ENCODE data around the gene TAF5L. TPM values are rescaled to one million over a fixed set of nuclear protein-coding genes. Genes with fewer than 3 reads are reported as not detected.
"Not testable (repeated sequence)": the region's sequence is repeated elsewhere in the genome, so short reads cannot be mapped to it uniquely, and the experiment has no call there.

TAF5L gene
- total RNA-seq, 1 experiment from 2014 or later, result 18.7 TPM

DNA sequence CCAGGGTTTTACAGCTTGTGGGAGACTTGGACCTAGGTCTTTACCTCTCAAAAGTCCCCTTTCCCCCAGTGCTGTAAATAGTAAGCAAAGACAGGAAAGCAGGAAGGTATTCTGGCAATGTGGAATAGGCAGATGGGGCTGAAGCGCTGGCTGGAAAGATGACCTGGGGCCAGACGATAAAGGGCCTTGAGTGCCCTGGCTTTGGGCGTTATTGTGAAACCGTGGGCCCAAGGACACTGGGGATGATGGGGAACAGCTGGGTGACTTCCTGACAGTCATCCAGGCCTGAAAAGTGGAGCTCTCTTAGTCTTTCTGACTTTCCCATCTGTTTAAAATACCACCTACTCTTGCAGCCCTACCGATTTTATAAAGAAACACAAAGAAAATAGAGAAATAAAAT lies 16.5 kb upstream of the TAF5L start:
- DNase-seq (ENCODE audit: low read depth), result no peak

- DNase-seq (ENCODE audit: low read depth), result no peak
These were observed 15.4 kb upstream of the TAF5L start for GRCh38 chr1:229641306-229641705.

- DNase-seq (ENCODE audit: low read depth), result no peak
These were observed 14.5 kb upstream of the TAF5L start for GRCh38 chr1:229640455-229640854.

GRCh38 chr1:229637746-229638145 lies 11.8 kb upstream of the TAF5L start:
- DNase-seq (ENCODE audit: low read depth), result no peak

DNA sequence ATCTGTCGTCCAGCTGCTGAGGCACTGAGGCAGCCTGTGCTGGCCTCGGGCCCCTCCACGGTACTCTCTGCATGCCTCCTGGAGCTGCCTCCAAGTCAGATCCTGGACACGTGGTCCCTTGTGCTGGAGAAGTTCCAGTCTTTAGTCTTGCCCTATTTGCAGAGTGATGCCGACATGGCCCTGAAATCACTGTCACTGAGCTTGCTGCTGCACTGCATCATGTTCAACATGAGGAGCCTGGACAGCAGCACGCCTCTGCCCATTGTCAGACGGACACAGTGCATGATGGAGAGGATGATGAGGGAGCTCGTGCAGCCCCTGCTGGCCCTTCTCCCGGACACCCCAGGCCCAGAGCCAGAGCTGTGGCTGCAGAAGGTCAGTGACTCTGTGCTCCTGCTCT lies 10.1 kb upstream of the TAF5L start:
- DNase-seq (ENCODE audit: low read depth), result no peak

DNA sequence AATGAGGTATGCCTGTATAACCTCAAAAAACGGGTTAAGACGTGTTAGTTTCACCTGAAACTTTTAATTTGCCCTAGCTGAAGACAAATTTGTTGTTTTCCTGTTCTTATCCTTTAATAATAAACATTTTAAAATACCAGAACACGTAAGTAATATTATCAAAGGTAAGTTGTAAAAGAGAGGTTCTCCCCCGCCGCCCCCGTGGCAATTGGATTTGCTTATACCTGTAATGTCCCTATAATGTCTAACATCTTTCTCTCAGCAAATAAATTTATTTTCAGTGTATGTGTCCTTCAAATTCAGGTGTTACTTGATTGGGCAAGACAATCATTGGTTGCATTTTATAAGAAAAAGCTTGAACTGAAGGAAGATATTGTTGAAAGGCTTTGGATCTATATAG lies 6.0 kb upstream of the TAF5L start:
- DNase-seq (ENCODE audit: low read depth), result no peak

GRCh38 chr1:229631148-229631547 lies 5.2 kb upstream of the TAF5L start:
- DNase-seq (ENCODE audit: low read depth), result no peak

DNA sequence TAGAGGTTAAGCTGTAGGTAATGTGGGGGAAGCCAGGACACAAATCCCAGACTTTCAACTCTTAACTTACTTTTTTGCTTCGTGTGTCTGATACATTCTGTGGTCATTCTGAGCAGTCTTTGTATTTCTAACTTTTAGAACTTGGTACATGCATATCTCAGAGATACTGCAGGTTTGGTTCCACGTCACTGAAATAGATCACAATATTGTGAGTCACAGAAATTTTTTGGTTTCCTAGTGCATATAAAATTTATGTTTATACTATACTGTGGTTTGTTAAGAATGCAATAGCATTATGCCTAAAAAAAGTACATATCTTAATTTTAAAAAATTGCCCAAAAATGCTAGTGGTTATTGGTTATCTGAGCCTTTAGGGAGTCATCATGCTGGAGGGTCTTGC lies 3.3 kb upstream of the TAF5L start:
- no peak for DNase-seq (ENCODE audit: low read depth)

- DNase-seq (ENCODE audit: low read depth), result no peak
These were observed 1.1 kb upstream of the TAF5L start for GRCh38 chr1:229627003-229627402.

GRCh38 chr1:229625071-229625914 lies 629 bp downstream of the TAF5L start:
- DNase-seq (ENCODE audit: low read depth), result peak; percentile 50

- DNase-seq (ENCODE audit: low read depth), result no peak
These were observed 1.3 kb downstream of the TAF5L start for GRCh38 chr1:229624521-229625070.

GRCh38 chr1:229623838-229624237 lies 2.1 kb downstream of the TAF5L start:
- no peak for DNase-seq (ENCODE audit: low read depth)

- DNase-seq (ENCODE audit: low read depth), result no peak
These were observed 2.7 kb downstream of the TAF5L start for GRCh38 chr1:229623225-229623624.

DNA sequence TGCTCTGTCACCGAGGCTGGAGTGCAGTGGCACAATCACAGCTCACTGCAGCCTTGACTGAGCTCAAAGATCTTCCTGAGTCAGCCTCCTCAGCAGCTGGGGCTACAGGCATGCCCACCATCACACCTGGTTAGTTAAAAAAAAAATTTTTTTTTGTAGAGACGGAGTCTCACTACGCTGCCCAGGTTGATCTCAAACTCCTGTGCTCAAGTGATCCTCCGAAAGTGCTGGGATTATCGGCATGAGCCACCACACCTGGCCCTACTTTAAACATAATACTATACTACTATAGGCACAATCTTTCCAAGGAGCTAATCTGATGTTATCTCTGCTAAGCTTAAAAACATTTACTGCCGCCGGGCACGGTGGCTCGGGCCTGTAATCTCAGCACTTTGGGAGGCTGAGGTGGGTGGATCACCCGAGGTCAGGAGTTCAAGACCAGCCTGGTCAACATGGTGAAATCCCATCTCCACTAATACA lies 3.2 kb downstream of the TAF5L start:
- not testable (repeated sequence) for DNase-seq (ENCODE audit: low read depth)

DNA sequence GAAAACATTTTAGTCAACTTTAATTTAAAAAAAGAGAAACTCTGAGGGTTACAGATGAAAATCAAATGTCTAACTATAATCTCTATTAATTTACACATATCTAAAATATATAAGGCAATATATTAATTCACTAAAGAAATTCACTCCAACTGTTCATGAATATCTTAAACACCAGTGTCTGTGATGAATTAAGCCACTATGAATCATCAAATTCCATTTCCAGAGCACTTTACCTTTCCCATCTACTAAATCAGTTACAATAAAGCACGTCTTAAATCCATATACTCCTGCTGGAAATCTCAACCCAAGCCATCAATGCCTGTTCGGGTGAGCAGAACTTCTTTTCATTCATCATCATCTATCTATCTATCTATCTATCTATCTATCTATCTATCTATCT lies 4.3 kb downstream of the TAF5L start:
- no peak for DNase-seq (ENCODE audit: low read depth)

DNA sequence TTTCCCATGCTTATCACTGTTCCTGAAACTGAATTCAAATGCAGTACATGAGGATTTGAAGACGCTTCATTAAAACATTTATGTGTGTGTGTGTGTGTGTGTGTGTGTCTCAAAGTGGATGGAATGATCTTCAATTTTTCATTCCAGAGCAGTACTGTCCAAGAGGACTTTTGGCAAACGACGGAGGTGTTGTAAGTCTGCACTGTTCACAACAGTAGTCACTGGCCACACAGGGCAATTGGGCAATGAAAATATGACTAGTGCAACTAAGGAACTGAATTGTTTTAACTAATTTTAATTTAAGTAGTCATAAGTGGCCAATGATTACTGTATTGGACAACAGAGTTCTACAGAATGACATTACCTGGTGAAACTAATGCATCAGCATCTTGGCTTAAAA lies 5.0 kb downstream of the TAF5L start:
- no peak for DNase-seq (ENCODE audit: low read depth)

DNA sequence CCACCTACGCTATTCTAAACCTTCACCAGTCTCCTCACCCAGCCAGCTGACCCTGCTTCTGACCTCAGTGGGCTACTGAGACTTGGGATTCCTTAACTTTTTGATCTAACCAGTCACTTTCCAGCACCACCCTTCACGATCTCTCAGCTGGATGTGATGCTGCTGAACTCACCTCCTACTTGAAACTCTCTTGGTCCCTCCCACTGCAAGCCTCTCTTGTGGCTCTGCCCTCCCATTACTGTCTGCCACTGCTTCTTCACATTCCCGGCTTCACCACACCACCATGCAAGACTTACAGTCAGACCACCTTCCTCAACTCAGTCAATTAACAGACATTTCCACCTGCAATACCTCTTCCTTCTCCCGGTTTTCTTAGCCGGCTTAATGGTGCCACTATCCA lies 6.3 kb downstream of the TAF5L start:
- DNase-seq (ENCODE audit: low read depth), result no peak

DNA sequence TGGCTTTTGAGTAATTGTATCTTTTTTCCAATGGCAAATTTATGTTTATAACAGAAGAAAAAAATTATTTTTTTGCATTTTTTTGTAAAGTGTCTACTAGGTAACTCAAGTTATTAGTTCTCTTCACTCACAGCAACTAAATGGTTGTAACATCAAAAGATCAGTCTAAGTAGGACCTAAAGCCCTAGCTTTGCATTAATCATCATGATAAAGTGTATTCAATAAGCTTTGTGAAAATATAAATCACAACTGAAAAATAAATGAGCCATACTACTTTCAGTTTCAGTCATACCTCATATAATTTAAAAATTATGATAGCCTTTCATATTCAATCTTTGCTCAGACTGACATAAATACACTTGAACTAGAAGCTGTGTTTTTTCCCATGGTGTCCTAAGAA lies 6.9 kb downstream of the TAF5L start:
- DNase-seq (ENCODE audit: low read depth), result no peak

GRCh38 chr1:229617351-229618100 lies 8.4 kb downstream of the TAF5L start:
- DNase-seq (ENCODE audit: low read depth), result no peak

GRCh38 chr1:229614701-229615100 lies 11.2 kb downstream of the TAF5L start:
- no peak for DNase-seq (ENCODE audit: low read depth)

- no peak for DNase-seq (ENCODE audit: low read depth)
These were observed 12.0 kb downstream of the TAF5L start for GRCh38 chr1:229613938-229614337.

DNA sequence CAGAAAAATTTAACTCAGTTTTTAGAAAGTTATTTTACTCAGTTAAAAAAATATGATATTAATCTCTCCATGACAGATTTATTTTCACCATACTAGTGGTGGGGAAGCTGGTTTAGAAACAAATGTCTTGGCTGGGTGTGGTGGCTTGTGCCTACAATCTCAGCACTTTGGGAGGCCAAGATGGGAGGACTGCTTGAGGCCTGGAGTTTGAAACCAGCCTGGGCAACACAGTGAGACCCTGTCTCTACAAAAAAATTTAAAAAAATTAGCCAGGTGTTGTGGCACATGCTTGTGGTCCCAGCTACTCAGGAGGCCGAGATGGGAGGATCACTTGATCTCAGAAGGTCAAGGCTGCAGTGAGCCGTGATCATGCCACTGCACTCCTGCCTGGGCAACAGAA lies 17.3 kb downstream of the TAF5L start:
- no peak for DNase-seq (ENCODE audit: low read depth)

- no peak for DNase-seq (ENCODE audit: low read depth)
These were observed 18.6 kb downstream of the TAF5L start for GRCh38 chr1:229607370-229607769.
